ENCODE results near the gene ANKMY2. TPM values are rescaled to one million over a fixed set of nuclear protein-coding genes. Genes with fewer than 3 reads are reported as not detected.

Gene ANKMY2
- total and polyA plus RNA-seq, 2 donors (not counting 1 experiment from before 2014, with no cell fraction given), result 34.3 to 50.4 TPM

- Histone ChIP-seq H3K9ac (ENCODE audit: insufficient read depth, low read length) (no peak overlapping the region), H3K27ac (ENCODE audit: insufficient read depth, low read length) (no peak overlapping the region), H3K4me3 (replicated peaks in 1 of 4; ENCODE audit: control extremely low read depth in 1 of 4, insufficient read depth in 1 of 4, low read depth in 3 of 4, low read length in 4 of 4) (no peak overlapping the region), H3K27me3 (ENCODE audit: control insufficient read depth, insufficient read depth, low read length) (no peaks in the 10 kb centered on the region), H2AFZ (ENCODE audit: low read length) (no peak overlapping the region), H3K79me2 (ENCODE audit: control insufficient read depth, insufficient read depth, low read length) (no peaks in the 10 kb centered on the region), H3K4me1 (ENCODE audit: control insufficient read depth, extremely low read depth, insufficient read depth, low read length) (no peaks in the 10 kb centered on the region), H3K4me2 (ENCODE audit: extremely low read depth, insufficient read depth, low read length) (no peak overlapping the region), H3K9me3 (ENCODE audit: control insufficient read depth, insufficient read depth, low read depth, low read length) (no peaks in the 10 kb centered on the region), H4K20me1 (ENCODE audit: control insufficient read depth, extremely low read depth, insufficient read depth, low read length) (no peaks in the 10 kb centered on the region), H3K36me3 (ENCODE audit: control insufficient read depth, insufficient read depth, low read length) (no peaks in the 10 kb centered on the region)
- TF ChIP-seq CTCF (conservative IDR thresholded peaks at IDR 0.05 in 1 of 2, IDR thresholded peaks at IDR 0.05 in 1 of 2; ENCODE audit: low read depth in 1 of 2, low read length in 2 of 2) (no peak), EZH2 (IDR thresholded peaks at IDR 0.05; ENCODE audit: low read length, missing control alignments) (no peak)
- no peak for DNase-seq (ENCODE audit: low read depth in 2 of 2)
Measured at GRCh38 chr7:16563281-16564022, 82.1 kb downstream of the ANKMY2 start.

GRCh38 chr7:16562456-16563220 lies 82.9 kb downstream of the ANKMY2 start:
- Histone ChIP-seq H3K4me3 (replicated peaks in 1 of 4; ENCODE audit: control extremely low read depth in 1 of 4, insufficient read depth in 1 of 4, low read depth in 3 of 4, low read length in 4 of 4) (no peak overlapping the region), H3K9me3 (ENCODE audit: control insufficient read depth, insufficient read depth, low read depth, low read length) (no peaks in the 10 kb centered on the region), H2AFZ (ENCODE audit: low read length) (no peak overlapping the region), H3K9ac (ENCODE audit: insufficient read depth, low read length) (no peak overlapping the region), H3K36me3 (ENCODE audit: control insufficient read depth, insufficient read depth, low read length) (no peaks in the 10 kb centered on the region), H3K4me2 (ENCODE audit: extremely low read depth, insufficient read depth, low read length) (no peak overlapping the region), H3K4me1 (ENCODE audit: control insufficient read depth, extremely low read depth, insufficient read depth, low read length) (no peaks in the 10 kb centered on the region), H4K20me1 (ENCODE audit: control insufficient read depth, extremely low read depth, insufficient read depth, low read length) (no peaks in the 10 kb centered on the region), H3K79me2 (ENCODE audit: control insufficient read depth, insufficient read depth, low read length) (no peaks in the 10 kb centered on the region), H3K27me3 (ENCODE audit: control insufficient read depth, insufficient read depth, low read length) (no peaks in the 10 kb centered on the region), H3K27ac (ENCODE audit: insufficient read depth, low read length) (no peak overlapping the region)
- no peak for DNase-seq (ENCODE audit: low read depth in 2 of 2)
- no peak for TF ChIP-seq CTCF (conservative IDR thresholded peaks at IDR 0.05 in 1 of 2, IDR thresholded peaks at IDR 0.05 in 1 of 2; ENCODE audit: low read depth in 1 of 2, low read length in 2 of 2)
- no peak for TF ChIP-seq EZH2 (IDR thresholded peaks at IDR 0.05; ENCODE audit: low read length, missing control alignments)

GRCh38 chr7:16561943-16562342 lies 83.6 kb downstream of the ANKMY2 start:
- no peaks in the 10 kb centered on the region for H3K27me3 ChIP-seq (ENCODE audit: control insufficient read depth, insufficient read depth, low read length)
- H3K36me3 ChIP-seq (ENCODE audit: control insufficient read depth, insufficient read depth, low read length), result no peaks in the 10 kb centered on the region
- no peak overlapping the region for H3K9ac ChIP-seq (ENCODE audit: insufficient read depth, low read length)
- H3K4me3 ChIP-seq (replicated peaks in 1 of 4; ENCODE audit: control extremely low read depth in 1 of 4, insufficient read depth in 1 of 4, low read depth in 3 of 4, low read length in 4 of 4), result no peak overlapping the region
- TF ChIP-seq CTCF (conservative IDR thresholded peaks at IDR 0.05 in 1 of 2, IDR thresholded peaks at IDR 0.05 in 1 of 2; ENCODE audit: low read depth in 1 of 2, low read length in 2 of 2) (no peak), EZH2 (IDR thresholded peaks at IDR 0.05; ENCODE audit: low read length, missing control alignments) (no peak)
- H3K27ac ChIP-seq (ENCODE audit: insufficient read depth, low read length), result no peak overlapping the region
- no peak overlapping the region for H2AFZ ChIP-seq (ENCODE audit: low read length)
- no peaks in the 10 kb centered on the region for H3K4me1 ChIP-seq (ENCODE audit: control insufficient read depth, extremely low read depth, insufficient read depth, low read length)
- no peaks in the 10 kb centered on the region for H3K9me3 ChIP-seq (ENCODE audit: control insufficient read depth, insufficient read depth, low read depth, low read length)
- no peak overlapping the region for H3K4me2 ChIP-seq (ENCODE audit: extremely low read depth, insufficient read depth, low read length)
- H3K79me2 ChIP-seq (ENCODE audit: control insufficient read depth, insufficient read depth, low read length), result no peaks in the 10 kb centered on the region
- H4K20me1 ChIP-seq (ENCODE audit: control insufficient read depth, extremely low read depth, insufficient read depth, low read length), result no peaks in the 10 kb centered on the region
- no peak for DNase-seq (ENCODE audit: low read depth in 2 of 2)
